GM12878 (cell line): ENCODE results near the gene ARF3. TPM values are rescaled to one million over a fixed set of nuclear protein-coding genes. Genes with fewer than 3 reads are reported as not detected.
A peak's percentile ranks its signal among the peaks of the same experiment; 100 is the strongest.

Experiments used
- ATAC-seq: fragments of 200-7000 bp; cut with Tn5 transposase; 3 replicates; pipeline ENCODE4 v1.9.1; 2020; ENCODE audit warnings: mild to moderate bottlenecking, moderate library complexity
- BruUV-seq: library from RNA; stranded (reverse); fragments of 400-500 nt; replicated peaks from 2 replicates; lab custom pipeline; 2021; lab: Mats Ljungman, UMichigan
- CTCF ChIA-PET: fragments of 300-600 bp; sonication (Branson Sonifier 250); formaldehyde crosslinking; extraction: SDS; loops from one replicate; lab custom pipeline; 2021; ENCODE audit warnings: inconsistent platforms; lab: Yijun Ruan, JAX
- POLR2A ChIA-PET: fragments of 350-600 bp; formaldehyde crosslinking; extraction: SDS; loops from one replicate; lab custom pipeline; 2021; ENCODE audit warnings: inconsistent platforms; lab: Charles Lee
- RAD21 ChIA-PET: fragments of 300-600 bp; sonication (Branson Sonifier 250); formaldehyde crosslinking; loops from one replicate; lab custom pipeline; 2023; ENCODE audit warnings: antibody characterized with exemption; ENCODE audit not compliant: unreplicated experiment; lab: Charles Lee
- SMC1A ChIA-PET: fragments of 300-600 bp; sonication (Branson Sonifier 250); formaldehyde crosslinking; loops from one replicate; lab custom pipeline; 2023; ENCODE audit not compliant: unreplicated experiment, uncharacterized antibody; lab: Charles Lee
- DNase-seq: peaks from one replicate; pipeline ENCODE4 v3.0.0-alpha.2; 2011; ENCODE audit warnings: low read depth, low spot score
- FAIRE-seq: peaks from 3 replicates; lab custom pipeline; 2011; peaks lifted over from hg19 to GRCh38; lab: Jason Lieb, UNC
- H2AFZ ChIP-seq: 2 replicates; pipeline ENCODE4 v1.6.0; 2011; ENCODE audit warnings: low read depth, low read length, control low read depth; ENCODE audit not compliant: control insufficient read depth
- H3K27ac ChIP-seq: 2 replicates; pipeline ENCODE4 v1.5.1; 2011; ENCODE audit warnings: control low read depth; ENCODE audit not compliant: control insufficient read depth, insufficient read depth
- H3K27me3 ChIP-seq, 2 experiments: replicated peaks in 1 of 2; 2 replicates each; pipeline versions ENCODE4 v1.6.0 to v1.6.1; 2011; ENCODE audit warnings: low read length in 1 of 2; ENCODE audit not compliant: control insufficient read depth in 2 of 2, insufficient read depth in 2 of 2
- H3K36me3 ChIP-seq, 2 experiments: 2 replicates each; pipeline ENCODE4 v1.5.1; 2011; ENCODE audit warnings: low read length in 1 of 2; ENCODE audit not compliant: control insufficient read depth in 2 of 2, insufficient read depth in 2 of 2
- H3K4me1 ChIP-seq: 2 replicates; pipeline ENCODE4 v1.6.1; 2011; ENCODE audit warnings: mild to moderate bottlenecking, low read length, moderate library complexity, mixed read lengths; ENCODE audit not compliant: control insufficient read depth, insufficient read depth
- H3K4me2 ChIP-seq: 2 replicates; pipeline ENCODE4 v1.6.0; 2011; ENCODE audit warnings: control low read depth; ENCODE audit not compliant: control insufficient read depth, insufficient read depth
- H3K4me3 ChIP-seq: fragments of 200-600 bp; sonication (generic); 2 replicates; pipeline ENCODE4 v1.5.1; 2016
- H3K79me2 ChIP-seq: 2 replicates; pipeline ENCODE4 v1.6.0; 2011; ENCODE audit warnings: low read length; ENCODE audit not compliant: control insufficient read depth, insufficient read depth
- H3K9ac ChIP-seq: 2 replicates; pipeline ENCODE4 v1.8.0; 2011; ENCODE audit warnings: low read length, control low read depth, mixed read lengths; ENCODE audit not compliant: control insufficient read depth, insufficient read depth
- H3K9me3 ChIP-seq: replicated peaks from 3 replicates; pipeline ENCODE4 v1.5.1; 2011; ENCODE audit warnings: mild to moderate bottlenecking, low read length; ENCODE audit not compliant: control insufficient read depth, insufficient read depth
- H4K20me1 ChIP-seq: 2 replicates; pipeline ENCODE4 v1.6.0; 2011; ENCODE audit not compliant: control insufficient read depth, insufficient read depth
- BRCA1 ChIP-seq: IDR thresholded peaks from 2 replicates; pipeline ENCODE4 v1.6.1; 2011; ENCODE audit warnings: low read depth, low read length, improper control_type of control experiment
- E4F1 ChIP-seq: fragments of 450-650 bp; IDR thresholded peaks from 2 replicates; pipeline ENCODE4 v1.6.1; 2018; ENCODE audit warnings: borderline replicate concordance, mild to moderate bottlenecking; ENCODE audit not compliant: partially characterized antibody
- IKZF2 ChIP-seq, 2 experiments: fragments of 450-650 bp; IDR thresholded peaks; 2 replicates each; pipeline ENCODE4 v1.6.1; 2017; ENCODE audit warnings: mild to moderate bottlenecking in 2 of 2, moderate library complexity in 2 of 2
- MYB ChIP-seq: fragments of 150-350 bp; IDR thresholded peaks from 2 replicates; pipeline ENCODE4 v1.6.1; 2014; ENCODE audit warnings: mild to moderate bottlenecking, low read depth, low read length, borderline replicate concordance
- SMAD5 ChIP-seq: IDR thresholded peaks from 2 replicates; pipeline ENCODE4 v1.6.1; 2016; ENCODE audit warnings: antibody characterized with exemption, low read depth
- in situ Hi-C: fragments of 300-500 bp; cut with MboI; formaldehyde crosslinking; loops from 9 replicates; pipeline ENCODE4 v1.14.3; 2018; ENCODE audit warnings: mixed read lengths
- intact Hi-C: fragments of 100-400 bp; cut with micrococcal nuclease; formaldehyde crosslinking; loops from one replicate; pipeline ENCODE4 v1.14.2; 2022; ENCODE audit not compliant: unreplicated experiment
- polyA plus RNA-seq, 11 experiments: library from polyadenylated mRNA; depleted of rRNA in 4 of 11; unstranded in 6 of 11; stranded (reverse) in 5 of 11; fragments of >200 nt; fragmentation: Nextera tagmentation in 4 of 11; fragmentation: Illumina TruSeq in 1 of 11; extraction: Ambion mirVana in 4 of 11; extraction: Trizol in 1 of 11; gene quantifications; 1 replicate in 1 of 11; 2 replicates in 10 of 11; pipeline versions ENCODE4 v1.2.1 to v1.2.3, GENCODE V29; 2011 to 2016; ENCODE audit warnings: inconsistent platforms in 2 of 11, missing spikeins in 2 of 11, low read depth in 1 of 11
- total RNA-seq, 4 experiments: library from RNA; depleted of rRNA in 3 of 4; stranded (reverse); fragments of >200 nt in 3 of 4; fragmentation: Illumina TruSeq in 1 of 4; extraction: Trizol in 1 of 4; gene quantifications; 2 replicates each; pipeline versions ENCODE4 v1.2.1 to v1.2.3, GENCODE V29; 2013 to 2021

ARF3 gene
- total and polyA plus RNA-seq, 10 of the 15 experiments (the other 5 are each of a cell fraction or from before 2014, with no cell fraction given): 8.7 to 263 (median 74.4) TPM

GRCh38 chr12:48946205-48946604 lies 11.1 kb downstream of the ARF3 start:
- Histone ChIP-seq H3K36me3 (peaks cover 3 to 16% of the 10 kb centered on the region in 2 experiments; a peak in 3 of 4 replicates), H3K79me2 (peaks cover 18% of the 10 kb centered on the region), H3K27me3 (no peaks in the 10 kb centered on the region), H2AFZ (no peak overlapping the region), H3K4me1 (no peaks in the 10 kb centered on the region; the same call in 1 of the 2 replicates), H3K9me3 (no peaks in the 10 kb centered on the region), H3K9ac (no peak overlapping the region), H3K4me2 (no peak overlapping the region), H3K4me3 (no peak overlapping the region), H4K20me1 (0 out of 2 replicates have a peak, but pooled peaks cover 3% of the 10 kb centered on the region), H3K27ac (no peak overlapping the region)
- TF ChIP-seq MYB: no peak
- TF ChIP-seq IKZF2 (IDR thresholded peaks at IDR 0.05): no peak
- no peak for TF ChIP-seq E4F1
- no peak for TF ChIP-seq SMAD5
- no peak for TF ChIP-seq BRCA1
- BruUV-seq: TSS peak; percentile 41
- FAIRE-seq (no peak), DNase-seq (no peak), ATAC-seq (no peak)
- ChIA-PET CTCF (interaction anchor here (0.9 to 6.0 kb wide), 5 partner anchors 10 to 56 kb away, joined by 3 to 24 read pairs (median 7); no protein-coding TSS in a partner anchor), POLR2A (interaction anchor here (1.0 kb wide), 1 partner anchor 11 kb away, joined by 3 read pairs; the partner anchor contains the start of gene ARF3), RAD21 (no interaction called here), SMC1A (no interaction called here)
- intact Hi-C loops: no loop called here
- in situ Hi-C loops: no loop called here
